GM23248 (cell line): ENCODE data around the gene DRAM1. TPM values are rescaled to one million over a fixed set of nuclear protein-coding genes. Genes with fewer than 3 reads are reported as not detected.

ENCODE experiments used
- DNase-seq: peaks from one replicate; pipeline ENCODE4 v3.0.0-alpha.2; 2015
- H2AFZ ChIP-seq: fragments of 200-600 bp; sonication (generic); 2 replicates; pipeline ENCODE4 v1.6.1; 2016; ENCODE audit warnings: antibody characterized with exemption
- H3F3A ChIP-seq: fragments of 200-600 bp; sonication (generic); 2 replicates; pipeline ENCODE4 v1.6.1; 2016; ENCODE audit warnings: mild to moderate bottlenecking, antibody characterized with exemption, mixed run types; ENCODE audit not compliant: insufficient read depth
- H3K27ac ChIP-seq: fragments of 200-600 bp; sonication (generic); 2 replicates; pipeline ENCODE4 v1.5.1; 2016; ENCODE audit warnings: mild to moderate bottlenecking
- H3K27me3 ChIP-seq: fragments of 200-600 bp; sonication (generic); replicated peaks from 2 replicates; pipeline ENCODE4 v1.6.1; 2016; ENCODE audit warnings: mild to moderate bottlenecking; ENCODE audit not compliant: insufficient read depth
- H3K36me3 ChIP-seq: fragments of 200-600 bp; sonication (generic); 2 replicates; pipeline ENCODE4 v1.6.1; 2016; ENCODE audit warnings: low read depth, mild to moderate bottlenecking
- H3K4me1 ChIP-seq: fragments of 200-600 bp; sonication (generic); 2 replicates; pipeline ENCODE4 v1.6.1; 2016; ENCODE audit warnings: mild to moderate bottlenecking; ENCODE audit not compliant: insufficient read depth
- H3K4me2 ChIP-seq: fragments of 200-600 bp; sonication (generic); one replicate; pipeline ENCODE4 v1.6.1; 2016; ENCODE audit warnings: mild to moderate bottlenecking; ENCODE audit not compliant: unreplicated experiment
- H3K4me3 ChIP-seq: fragments of 200-600 bp; sonication (generic); 2 replicates; pipeline ENCODE4 v1.5.1; 2016; ENCODE audit warnings: mild to moderate bottlenecking
- H3K79me2 ChIP-seq: fragments of 200-600 bp; sonication (generic); 2 replicates; pipeline ENCODE4 v1.6.1; 2016; ENCODE audit warnings: mild to moderate bottlenecking; ENCODE audit not compliant: insufficient read depth
- H3K9ac ChIP-seq: fragments of 200-600 bp; sonication (generic); 2 replicates; pipeline ENCODE4 v1.6.1; 2016; ENCODE audit warnings: mild to moderate bottlenecking
- H3K9me2 ChIP-seq: fragments of 200-600 bp; sonication (generic); 2 replicates; pipeline ENCODE4 v1.6.1; 2016; ENCODE audit warnings: mixed run types, mild to moderate bottlenecking, moderate library complexity; ENCODE audit not compliant: insufficient read depth
- H3K9me3 ChIP-seq: fragments of 200-600 bp; sonication (generic); one replicate; pipeline ENCODE4 v1.6.1; 2017; ENCODE audit warnings: low read depth
- H4K20me1 ChIP-seq: fragments of 200-600 bp; sonication (generic); 2 replicates; pipeline ENCODE4 v1.6.0; 2016; ENCODE audit not compliant: insufficient read depth
- EZH2 ChIP-seq: fragments of 200-600 bp; sonication (generic); IDR thresholded peaks from 2 replicates; pipeline ENCODE4 v1.6.1; 2018; ENCODE audit warnings: antibody characterized with exemption, mild to moderate bottlenecking; ENCODE audit not compliant: insufficient read depth, poor library complexity, severe bottlenecking
- EZH2phosphoT487 ChIP-seq: fragments of 200-600 bp; sonication (generic); IDR thresholded peaks from 2 replicates; pipeline ENCODE4 v1.6.1; 2018; ENCODE audit warnings: antibody characterized with exemption, moderate library complexity, mild to moderate bottlenecking, low read depth; ENCODE audit not compliant: insufficient read depth
- WGBS, 2 experiments: methylation state at CpG; one replicate each; pipeline ENCODE4 v1.1.6; 2015 to 2017; ENCODE audit warnings: low lambda C conversion rate in 2 of 2, low coverage in 1 of 2; ENCODE audit errors: missing lambda C conversion rate in 2 of 2; 5-methylcytosine and 5-hydroxymethylcytosine counted together
- in situ Hi-C: fragments of 300-500 bp; cut with MboI; formaldehyde crosslinking; loops from 2 replicates; pipeline ENCODE4 v1.15.0; 2020
- polyA plus RNA-seq: library from polyadenylated mRNA; unstranded; fragments of >200 nt; fragmentation: Nextera tagmentation; extraction: Ambion mirVana; gene quantifications from 2 replicates; pipeline ENCODE4 v1.2.1, GENCODE V29; 2016
- small RNA-seq: library from RNA; depleted of rRNA; stranded (forward); fragments of <200 nt; gene quantifications from one replicate; pipeline ENCODE3, GENCODE V24; 2014; ENCODE audit warnings: low read depth, low replicate concordance
- total RNA-seq: library from RNA; depleted of rRNA; stranded (reverse); fragments of >200 nt; shearing (Covaris generic); gene quantifications from 2 replicates; pipeline ENCODE4 v1.2.3, GENCODE V29; 2014; rRNA removed

The DRAM1 gene
- total and polyA plus RNA-seq, 2 experiments from 2014 or later = 86.8 to 99.2 TPM

DNA sequence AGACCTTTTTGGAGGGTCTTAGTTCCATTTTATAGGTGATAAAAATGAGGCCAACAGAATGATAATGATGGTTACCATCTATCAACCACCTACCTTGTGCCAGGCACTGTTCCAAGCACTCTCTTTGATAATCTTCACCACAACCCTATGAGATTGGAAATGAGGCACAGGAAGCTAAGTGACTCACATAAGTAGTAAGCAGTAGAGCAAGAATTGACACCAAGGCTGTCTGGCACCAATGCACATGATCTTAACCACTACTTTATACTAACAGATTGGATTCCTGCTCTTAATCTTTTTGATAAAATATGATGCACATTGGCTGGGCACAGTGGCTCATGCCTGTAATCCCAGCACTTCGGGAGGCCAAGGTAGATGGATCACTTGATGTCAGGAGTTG, 91.4 kb downstream of the DRAM1 start:
- no peaks in the 10 kb centered on the region for H3K27me3 ChIP-seq
- H3F3A ChIP-seq = no peaks in the 10 kb centered on the region
- no peaks in the 10 kb centered on the region for H4K20me1 ChIP-seq
- 58 to 75% methylated on average over 1 of the region's 1 CpG for WGBS, 2 experiments
- no peak overlapping the region for H2AFZ ChIP-seq
- H3K36me3 ChIP-seq = no peaks in the 10 kb centered on the region
- H3K9me3 ChIP-seq = no peaks in the 10 kb centered on the region
- no peak overlapping the region for H3K4me2 ChIP-seq
- H3K9me2 ChIP-seq = no peaks in the 10 kb centered on the region
- H3K4me1 ChIP-seq = no peaks in the 10 kb centered on the region
- H3K4me3 ChIP-seq = no peak overlapping the region
- no peak for DNase-seq
- H3K79me2 ChIP-seq = no peaks in the 10 kb centered on the region
- TF ChIP-seq EZH2phosphoT487 = no peak
- no peak for TF ChIP-seq EZH2
- H3K9ac ChIP-seq = no peak overlapping the region
- in situ Hi-C loops = no loop called here
- H3K27ac ChIP-seq = no peak overlapping the region

Small RNA genes within 50 kb of the gene (small RNA-seq; reads per million reads assigned to genes)
- gene RNA5SP369 = not detected
- not detected for gene RNU6-1183P

Other genes with a start within 250 kb of the DRAM1 start
- gene CHPT1, start 179.9 kb upstream of the DRAM1 start, total RNA-seq = 22.0 and 32.6 TPM in 2 replicates
- 35.4 and 38.5 TPM in 2 replicates for gene CHPT1, start 179.9 kb upstream of the DRAM1 start, polyA plus RNA-seq
- gene SYCP3, start 138.1 kb upstream of the DRAM1 start, total RNA-seq = not detected in 2 replicates
- gene SYCP3, start 138.1 kb upstream of the DRAM1 start, polyA plus RNA-seq = 0.39 and 0.77 TPM in 2 replicates
- gene GNPTAB, start 46.6 kb upstream of the DRAM1 start, total RNA-seq = 23.3 and 26.6 TPM in 2 replicates
- gene GNPTAB, start 46.6 kb upstream of the DRAM1 start, polyA plus RNA-seq = 20.6 and 21.9 TPM in 2 replicates
- gene WASHC3, start 184.4 kb downstream of the DRAM1 start, total RNA-seq = 98.3 and 103 TPM in 2 replicates
- 143 and 150 TPM in 2 replicates for gene WASHC3, start 184.4 kb downstream of the DRAM1 start, polyA plus RNA-seq
- gene NUP37, start 242.5 kb downstream of the DRAM1 start, total RNA-seq = 39.4 and 53.9 TPM in 2 replicates
- gene NUP37, start 242.5 kb downstream of the DRAM1 start, polyA plus RNA-seq = 48.5 and 50.7 TPM in 2 replicates
- 10.1 and 13.4 TPM in 2 replicates for gene PARPBP, start 242.6 kb downstream of the DRAM1 start, total RNA-seq
- gene PARPBP, start 242.6 kb downstream of the DRAM1 start, polyA plus RNA-seq = 9.5 and 10.3 TPM in 2 replicates